Activated CD4-positive, alpha-beta T cell treated with anti-CD3 and anti-CD28 coated beads for 24 hours (primary cell): ENCODE measurements around the gene ICE1.

Experiments used
- DNase-seq, 2 donors: peaks; one replicate each; pipeline ENCODE4 v3.0.0-alpha.2; 2020; ENCODE audit warnings: low read depth in 2 of 2

Gene ICE1

GRCh38 chr5:5533927-5534326 lies 111.5 kb downstream of the ICE1 start:
- DNase-seq, result no peak

- no peak for DNase-seq
Measured at GRCh38 chr5:5534333-5534732, 111.9 kb downstream of the ICE1 start.

- DNase-seq, result no peak
Measured at GRCh38 chr5:5536871-5537270, 114.4 kb downstream of the ICE1 start.

GRCh38 chr5:5537426-5537825 lies 114.9 kb downstream of the ICE1 start:
- DNase-seq, result no peak

DNA sequence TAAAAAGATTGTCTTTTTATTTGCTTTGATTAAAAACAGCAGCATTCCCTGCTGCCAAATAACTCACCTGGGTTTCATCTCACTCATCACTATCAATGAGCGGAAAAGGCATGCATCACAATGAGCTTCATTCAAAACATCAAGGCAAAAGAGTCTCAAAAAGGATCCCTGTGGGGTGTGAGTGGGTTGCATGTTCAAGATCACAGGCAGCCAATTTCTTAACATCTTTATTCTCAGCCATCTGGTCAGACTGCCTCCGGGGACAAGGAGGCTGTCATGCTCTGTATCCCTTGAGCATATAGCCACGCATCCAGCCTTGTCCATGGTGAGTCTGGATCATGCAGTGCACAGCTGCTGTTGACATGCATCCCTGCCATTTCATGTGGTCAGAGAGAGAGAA lies 117.1 kb downstream of the ICE1 start:
- DNase-seq, result no peak
